Stimulated activated CD4-positive, alpha-beta T cell treated with anti-CD3 and anti-CD28 coated beads, Interleukin-15, amount 100 ng/mL, for 24 hours (primary cell): Measurements from ENCODE around the gene ZNF212.
"Not testable (repeated sequence)": the region's sequence is repeated elsewhere in the genome, so short reads cannot be mapped to it uniquely, and the experiment has no call there.

Source experiments
- DNase-seq: peaks from one replicate; pipeline ENCODE4 v3.0.0-alpha.2; 2020

Gene ZNF212

GRCh38 chr7:149220534-149220933 is 18.9 kb upstream of the ZNF212 start:
- no peak for DNase-seq

GRCh38 chr7:149223176-149223575 is 16.3 kb upstream of the ZNF212 start:
- DNase-seq, result no peak

GRCh38 chr7:149223761-149224160 is 15.7 kb upstream of the ZNF212 start:
- DNase-seq, result no peak

- DNase-seq, result no peak
Measured at GRCh38 chr7:149224352-149224751, 15.1 kb upstream of the ZNF212 start.

- DNase-seq, result no peak
Measured at GRCh38 chr7:149225106-149225505, 14.3 kb upstream of the ZNF212 start.

- no peak for DNase-seq
Measured at GRCh38 chr7:149225656-149226055, 13.8 kb upstream of the ZNF212 start.

- DNase-seq, result not testable (repeated sequence)
Measured at GRCh38 chr7:149226366-149226765, 13.1 kb upstream of the ZNF212 start.

- DNase-seq, result no peak
Measured at GRCh38 chr7:149226840-149227494, 12.5 kb upstream of the ZNF212 start.

GRCh38 chr7:149228831-149229471 is 10.5 kb upstream of the ZNF212 start:
- DNase-seq, result no peak

- DNase-seq, result no peak
Measured at GRCh38 chr7:149229526-149229925, 9.9 kb upstream of the ZNF212 start.

GRCh38 chr7:149232362-149232761 is 7.1 kb upstream of the ZNF212 start:
- DNase-seq, result no peak

- DNase-seq, result not testable (repeated sequence)
Measured at GRCh38 chr7:149233655-149234204, 5.7 kb upstream of the ZNF212 start.

- no peak for DNase-seq
Measured at GRCh38 chr7:149237502-149237901, 1.9 kb upstream of the ZNF212 start.

GRCh38 chr7:149238051-149238450 is 1.4 kb upstream of the ZNF212 start:
- DNase-seq, result no peak

- no peak for DNase-seq
Measured at GRCh38 chr7:149240637-149241036, 1.2 kb downstream of the ZNF212 start.

GRCh38 chr7:149241696-149242095 is 2.2 kb downstream of the ZNF212 start:
- no peak for DNase-seq

- DNase-seq, result peak; percentile 76
Measured at GRCh38 chr7:149245244-149245643, 5.8 kb downstream of the ZNF212 start.

- DNase-seq, result no peak
Measured at GRCh38 chr7:149245744-149246143, 6.3 kb downstream of the ZNF212 start.

GRCh38 chr7:149248777-149249176 is 9.3 kb downstream of the ZNF212 start:
- peak; percentile 68 for DNase-seq

GRCh38 chr7:149250151-149250550 is 10.7 kb downstream of the ZNF212 start:
- DNase-seq, result not testable (repeated sequence)

- not testable (repeated sequence) for DNase-seq
Measured at GRCh38 chr7:149251518-149251917, 12.1 kb downstream of the ZNF212 start.

- DNase-seq, result no peak
Measured at GRCh38 chr7:149252378-149252777, 12.9 kb downstream of the ZNF212 start.

- no peak for DNase-seq
Measured at GRCh38 chr7:149253665-149254064, 14.2 kb downstream of the ZNF212 start.

GRCh38 chr7:149254181-149254858 is 14.9 kb downstream of the ZNF212 start:
- DNase-seq, result no peak
